ENCODE results near the gene NPTXR.

NPTXR gene

DNA sequence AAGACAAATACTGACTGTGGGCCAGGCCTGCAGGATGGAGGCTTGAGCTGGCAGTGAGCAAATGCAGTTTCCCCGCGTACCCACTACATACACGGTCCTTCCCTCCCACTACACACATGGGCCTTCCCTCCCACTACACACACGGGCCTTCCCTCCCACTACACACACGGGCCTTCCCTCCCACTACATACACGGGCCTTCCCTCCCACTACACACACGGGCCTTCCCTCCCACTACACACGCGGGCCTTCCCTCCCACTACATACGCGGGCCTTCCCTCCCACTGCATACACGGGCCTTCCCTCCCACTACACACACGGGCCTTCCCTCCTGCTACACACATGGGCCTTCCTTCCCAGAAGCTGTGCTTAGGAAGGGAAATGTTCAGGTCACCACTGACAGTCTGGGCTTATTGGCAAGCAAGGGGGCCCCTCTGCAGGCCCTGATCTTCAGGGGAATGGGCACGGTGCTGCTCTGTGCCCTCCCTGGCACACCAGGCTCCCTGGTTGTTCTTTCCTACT is 60.7 kb downstream of the NPTXR start:
- H3K4me3 ChIP-seq (replicated peaks; ENCODE audit: low read depth, low read length) = no peak overlapping the region
- TF ChIP-seq, protein P1, sequence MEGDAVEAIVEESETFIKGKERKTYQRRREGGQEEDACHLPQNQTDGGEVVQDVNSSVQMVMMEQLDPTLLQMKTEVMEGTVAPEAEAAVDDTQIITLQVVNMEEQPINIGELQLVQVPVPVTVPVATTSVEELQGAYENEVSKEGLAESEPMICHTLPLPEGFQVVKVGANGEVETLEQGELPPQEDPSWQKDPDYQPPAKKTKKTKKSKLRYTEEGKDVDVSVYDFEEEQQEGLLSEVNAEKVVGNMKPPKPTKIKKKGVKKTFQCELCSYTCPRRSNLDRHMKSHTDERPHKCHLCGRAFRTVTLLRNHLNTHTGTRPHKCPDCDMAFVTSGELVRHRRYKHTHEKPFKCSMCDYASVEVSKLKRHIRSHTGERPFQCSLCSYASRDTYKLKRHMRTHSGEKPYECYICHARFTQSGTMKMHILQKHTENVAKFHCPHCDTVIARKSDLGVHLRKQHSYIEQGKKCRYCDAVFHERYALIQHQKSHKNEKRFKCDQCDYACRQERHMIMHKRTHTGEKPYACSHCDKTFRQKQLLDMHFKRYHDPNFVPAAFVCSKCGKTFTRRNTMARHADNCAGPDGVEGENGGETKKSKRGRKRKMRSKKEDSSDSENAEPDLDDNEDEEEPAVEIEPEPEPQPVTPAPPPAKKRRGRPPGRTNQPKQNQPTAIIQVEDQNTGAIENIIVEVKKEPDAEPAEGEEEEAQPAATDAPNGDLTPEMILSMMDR (IDR thresholded peaks at IDR 0.05; ENCODE audit: low read length, missing control alignments) = no peak
- DNase-seq (ENCODE audit: low read depth) = peak; percentile 26

DNA sequence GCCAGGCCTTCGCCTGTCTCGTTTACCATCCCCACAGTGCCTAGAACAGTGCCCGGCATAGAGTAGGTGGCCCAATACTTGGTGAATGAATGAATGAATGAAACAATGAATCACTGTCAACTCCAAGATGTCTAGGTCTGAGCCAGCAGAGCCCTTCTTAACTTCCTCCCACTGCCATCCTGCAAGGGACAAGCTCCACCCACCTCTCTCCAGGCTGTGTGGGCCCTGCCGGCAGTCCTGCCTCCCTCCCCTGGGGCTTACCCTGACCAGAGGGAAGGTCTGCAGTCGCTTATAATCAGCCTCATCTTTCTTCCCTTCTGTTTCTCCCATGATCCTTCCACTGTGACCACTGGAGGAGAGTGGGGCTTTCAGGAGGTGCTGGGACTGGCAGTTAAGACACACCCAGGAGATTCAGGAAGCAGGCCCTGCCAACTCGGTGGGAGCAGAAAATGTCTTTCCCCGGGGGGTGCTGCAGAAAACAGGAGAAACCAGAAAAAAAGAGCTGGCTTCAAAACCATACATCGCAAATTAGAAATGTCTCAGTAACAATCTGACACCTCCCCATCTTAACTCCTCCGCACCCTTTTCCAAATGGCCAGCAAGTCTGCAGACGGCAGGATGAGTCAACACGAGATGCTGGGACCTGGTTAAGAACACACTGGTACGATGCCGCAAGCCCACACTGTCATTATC is 61.3 kb downstream of the NPTXR start:
- H3K4me3 ChIP-seq (replicated peaks; ENCODE audit: low read depth, low read length) = no peak overlapping the region
- peak; percentile 71 for DNase-seq (ENCODE audit: low read depth)
- TF ChIP-seq, protein P1 (IDR thresholded peaks at IDR 0.05; ENCODE audit: low read length, missing control alignments) = no peak

DNA sequence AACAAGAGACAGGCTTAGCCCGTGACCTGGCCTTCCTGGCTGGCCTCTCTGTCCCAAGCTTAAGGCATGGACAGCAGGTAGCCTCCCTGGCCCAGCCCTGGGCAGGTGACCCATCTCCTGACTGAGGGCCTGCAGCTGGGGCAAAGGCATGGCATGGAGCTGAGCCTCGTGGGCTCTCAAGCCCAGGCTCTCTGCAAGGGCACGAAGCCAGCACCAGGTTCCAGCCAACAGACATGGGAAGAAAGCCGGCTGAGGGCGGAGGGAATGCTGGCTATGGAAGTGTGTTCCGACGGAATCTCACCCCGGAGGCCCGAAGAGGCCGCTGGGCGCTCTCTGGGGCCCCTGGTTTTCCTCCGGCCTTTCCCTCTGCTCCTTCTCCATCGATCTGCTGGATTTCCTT is 62.8 kb downstream of the NPTXR start:
- DNase-seq (ENCODE audit: low read depth) = no peak
- TF ChIP-seq, protein P1 (IDR thresholded peaks at IDR 0.05; ENCODE audit: low read length, missing control alignments) = no peak
- no peak overlapping the region for H3K4me3 ChIP-seq (replicated peaks; ENCODE audit: low read depth, low read length)

DNA sequence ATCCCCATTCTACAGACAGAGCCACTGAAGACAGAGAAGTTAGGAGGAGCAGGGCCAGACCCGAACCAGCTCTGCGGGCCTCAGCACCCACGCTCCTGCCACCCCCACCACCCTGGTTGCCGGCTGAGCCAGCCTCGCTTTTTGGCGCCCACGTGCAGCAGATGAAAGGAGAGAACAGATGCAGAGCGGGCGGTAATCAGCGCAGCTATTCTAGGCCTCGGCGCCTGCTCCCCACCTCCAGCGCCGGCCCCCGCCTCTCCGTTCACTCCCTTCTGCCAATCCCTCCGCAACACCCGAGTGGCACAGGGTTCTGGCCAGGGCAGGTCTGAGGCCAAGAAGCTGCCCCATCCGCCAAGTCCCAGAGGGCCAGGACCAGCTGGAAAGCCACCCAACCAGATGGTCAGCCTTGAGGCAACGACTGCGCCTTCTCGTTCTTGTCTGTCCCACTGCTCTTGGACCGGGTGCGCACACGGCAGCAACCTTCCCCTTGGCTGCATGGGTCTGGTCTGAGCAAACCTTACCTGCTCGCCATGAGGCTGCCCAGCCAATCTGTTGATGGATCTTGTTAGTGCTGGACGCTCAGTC is 66.6 kb downstream of the NPTXR start:
- no peak overlapping the region for H3K4me3 ChIP-seq (replicated peaks; ENCODE audit: low read depth, low read length)
- TF ChIP-seq, protein P1 (IDR thresholded peaks at IDR 0.05; ENCODE audit: low read length, missing control alignments) = no peak
- DNase-seq (ENCODE audit: low read depth) = no peak

DNA sequence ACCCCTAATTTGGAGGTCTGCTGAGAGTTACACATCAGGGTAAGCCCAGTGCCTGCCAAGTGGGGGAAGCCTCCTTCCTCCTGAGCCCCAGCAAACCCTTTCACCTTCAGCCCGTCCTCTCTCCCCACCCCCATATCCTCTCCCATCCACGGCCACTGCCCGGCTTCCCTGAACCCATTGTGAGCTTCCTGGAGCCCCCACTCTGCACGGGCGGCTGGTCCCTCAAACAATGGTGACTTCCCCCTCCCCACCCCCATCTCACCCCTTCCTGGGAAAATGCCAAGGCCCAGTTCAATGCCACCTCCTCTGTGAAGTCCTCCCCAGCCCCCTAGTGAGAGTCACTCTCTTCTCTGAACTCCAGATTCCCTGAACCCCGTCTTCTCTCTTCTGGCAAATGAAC is 67.7 kb downstream of the NPTXR start:
- TF ChIP-seq, protein P1 (IDR thresholded peaks at IDR 0.05; ENCODE audit: low read length, missing control alignments) = no peak
- no peak for DNase-seq (ENCODE audit: low read depth)
- no peak overlapping the region for H3K4me3 ChIP-seq (replicated peaks; ENCODE audit: low read depth, low read length)

DNA sequence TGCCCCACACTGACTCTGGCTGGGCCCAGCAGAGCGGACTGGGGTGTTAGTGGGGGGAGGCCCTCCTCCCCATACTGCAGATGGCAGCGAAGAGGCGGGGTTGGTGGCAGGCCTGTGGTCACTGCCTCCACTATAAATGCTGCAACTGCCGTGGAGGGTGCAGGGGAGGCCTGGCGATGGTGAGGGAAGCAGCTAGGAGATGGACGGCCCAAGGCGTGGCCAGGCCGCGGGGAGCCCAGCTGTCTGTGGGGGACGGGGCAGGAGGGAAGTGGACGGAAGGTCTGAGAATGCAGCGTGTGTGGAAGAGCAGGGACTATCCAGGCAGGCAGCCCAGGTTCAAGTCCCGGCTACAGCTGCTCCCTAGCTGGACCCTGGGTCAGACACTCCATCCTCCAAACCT is 68.2 kb downstream of the NPTXR start:
- TF ChIP-seq, protein P1 (IDR thresholded peaks at IDR 0.05; ENCODE audit: low read length, missing control alignments) = no peak
- no peak for DNase-seq (ENCODE audit: low read depth)
- H3K4me3 ChIP-seq (replicated peaks; ENCODE audit: low read depth, low read length) = no peak overlapping the region
